Measurements from ENCODE around the gene CGNL1.

CGNL1 gene

DNA sequence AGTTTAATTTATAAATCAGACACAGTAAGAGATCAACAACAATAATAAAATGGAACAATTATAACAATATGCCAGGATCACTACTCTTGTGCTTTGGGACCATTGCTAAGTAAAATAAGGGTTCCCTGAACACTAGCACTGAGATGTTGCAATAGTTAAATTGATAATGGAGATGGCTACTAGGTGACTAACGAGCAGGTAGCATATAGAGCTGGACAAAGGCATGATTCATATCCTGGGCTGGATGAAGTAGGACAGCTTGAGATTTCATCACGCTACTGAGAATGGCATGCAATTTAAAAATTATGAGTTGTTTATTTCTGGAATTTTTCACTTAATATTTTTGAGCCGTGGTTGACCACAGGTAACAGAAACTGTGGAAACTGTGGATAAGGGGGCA lies 194.7 kb downstream of the CGNL1 start:
- Histone ChIP-seq H3K36me3 (ENCODE audit: insufficient read depth, low read length) (no peaks in the 10 kb centered on the region), H3K9me3 (replicated peaks; ENCODE audit: low read length) (no peaks in the 10 kb centered on the region), H3K27me3 (ENCODE audit: control insufficient read depth, insufficient read depth, low read length) (no peaks in the 10 kb centered on the region), H3K4me2 (ENCODE audit: low read length) (no peak overlapping the region), H3K4me3 (ENCODE audit: low read length) (no peak overlapping the region), H3K4me1 (ENCODE audit: control insufficient read depth, insufficient read depth, low read length) (peaks cover 10% of the 10 kb centered on the region), H3K9ac (ENCODE audit: low read depth, low read length) (no peak overlapping the region)

DNA sequence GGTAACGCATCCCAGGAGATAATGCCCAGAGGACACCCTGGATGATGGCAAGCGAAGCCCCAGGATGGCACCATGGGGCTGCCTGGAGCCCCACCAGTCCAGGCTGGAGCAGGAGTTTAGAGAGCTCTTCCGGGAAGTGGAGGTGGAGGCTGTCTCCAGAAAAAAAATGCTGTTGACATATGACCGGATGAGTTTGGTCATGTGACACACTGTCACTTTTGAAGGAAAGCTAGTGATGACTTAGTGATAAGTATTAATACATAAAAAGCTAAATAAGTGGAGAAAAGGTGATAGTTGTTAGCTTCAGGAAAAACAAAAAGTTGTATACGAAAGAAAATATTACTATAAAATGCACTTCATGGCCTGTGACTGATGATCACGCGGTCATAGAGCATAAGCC lies 195.4 kb downstream of the CGNL1 start:
- Histone ChIP-seq H3K4me1 (ENCODE audit: control insufficient read depth, insufficient read depth, low read length) (peaks cover 10% of the 10 kb centered on the region), H3K4me2 (ENCODE audit: low read length) (no peak overlapping the region), H3K27me3 (ENCODE audit: control insufficient read depth, insufficient read depth, low read length) (no peaks in the 10 kb centered on the region), H3K9ac (ENCODE audit: low read depth, low read length) (no peak overlapping the region), H3K9me3 (replicated peaks; ENCODE audit: low read length) (no peaks in the 10 kb centered on the region), H3K4me3 (ENCODE audit: low read length) (no peak overlapping the region), H3K36me3 (ENCODE audit: insufficient read depth, low read length) (no peaks in the 10 kb centered on the region)

DNA sequence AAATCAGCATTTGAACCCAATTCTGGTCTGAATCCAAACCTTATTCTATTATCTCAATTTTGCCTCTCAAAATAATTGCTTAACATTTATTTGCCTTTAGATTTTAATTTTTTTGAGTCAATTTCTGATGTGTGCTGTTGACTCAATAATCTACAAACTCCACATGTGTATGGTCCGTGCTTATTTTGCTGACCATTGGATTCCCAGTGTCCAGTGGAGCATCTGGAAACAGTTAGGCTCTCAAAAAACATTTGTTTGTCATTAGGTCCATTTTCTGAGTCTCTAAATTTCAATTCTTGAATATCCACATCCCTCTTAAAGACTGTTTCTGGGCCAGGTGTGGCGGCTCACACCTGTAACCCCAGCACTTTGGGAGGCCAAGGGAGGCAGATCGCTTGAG lies 196.2 kb downstream of the CGNL1 start:
- H3K4me3 ChIP-seq (ENCODE audit: low read length), result no peak overlapping the region
- H3K9me3 ChIP-seq (replicated peaks; ENCODE audit: low read length), result no peaks in the 10 kb centered on the region
- no peaks in the 10 kb centered on the region for H3K36me3 ChIP-seq (ENCODE audit: insufficient read depth, low read length)
- H3K27me3 ChIP-seq (ENCODE audit: control insufficient read depth, insufficient read depth, low read length), result peaks cover 7% of the 10 kb centered on the region
- H3K4me2 ChIP-seq (ENCODE audit: low read length), result no peak overlapping the region
- H3K4me1 ChIP-seq (ENCODE audit: control insufficient read depth, insufficient read depth, low read length), result peaks cover 10% of the 10 kb centered on the region
- H3K9ac ChIP-seq (ENCODE audit: low read depth, low read length), result no peak overlapping the region

DNA sequence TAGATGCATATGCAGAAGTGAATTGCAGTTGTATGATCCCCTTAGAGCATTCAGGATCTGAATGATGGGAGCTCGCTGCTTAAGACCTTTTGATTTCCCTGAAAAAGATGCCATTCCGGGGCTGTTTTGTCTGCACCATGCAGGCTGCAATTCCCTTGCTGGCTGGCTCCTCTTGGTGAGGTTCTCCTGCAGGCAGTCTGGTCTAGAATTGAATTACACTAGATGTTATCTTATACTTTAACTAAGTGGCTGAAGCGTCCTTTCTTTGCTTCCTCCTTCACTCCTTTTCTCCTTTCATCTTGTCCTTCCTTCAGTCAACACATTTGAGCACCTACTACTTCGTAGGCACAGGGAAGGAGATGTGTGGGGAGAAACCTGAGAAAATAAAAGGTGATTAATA lies 196.8 kb downstream of the CGNL1 start:
- Histone ChIP-seq H3K4me2 (ENCODE audit: low read length) (no peak overlapping the region), H3K4me1 (ENCODE audit: control insufficient read depth, insufficient read depth, low read length) (peaks cover 10% of the 10 kb centered on the region), H3K27me3 (ENCODE audit: control insufficient read depth, insufficient read depth, low read length) (peaks cover 13% of the 10 kb centered on the region), H3K9me3 (replicated peaks; ENCODE audit: low read length) (no peaks in the 10 kb centered on the region), H3K9ac (ENCODE audit: low read depth, low read length) (no peak overlapping the region), H3K36me3 (ENCODE audit: insufficient read depth, low read length) (no peaks in the 10 kb centered on the region), H3K4me3 (ENCODE audit: low read length) (no peak overlapping the region)

DNA sequence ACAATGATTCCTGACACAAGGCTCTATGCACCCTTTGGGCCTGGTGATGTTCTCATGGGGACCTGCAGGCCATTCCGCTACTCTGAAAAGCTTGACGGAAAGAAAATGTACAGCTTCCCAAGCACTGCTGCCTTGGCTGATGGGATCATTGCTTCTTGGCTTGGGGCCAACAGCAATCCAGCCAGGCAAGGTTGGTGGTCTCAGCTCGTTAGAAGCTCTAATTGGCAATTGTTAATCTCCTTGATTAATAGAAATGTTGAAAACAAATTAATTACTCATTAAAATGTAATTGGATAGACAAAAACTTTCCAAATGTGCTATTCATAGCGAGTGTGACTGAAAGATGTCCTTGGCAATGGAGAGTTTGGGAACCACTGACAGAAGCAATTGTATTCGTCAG lies 199.1 kb downstream of the CGNL1 start:
- Histone ChIP-seq H3K4me3 (ENCODE audit: low read length) (no peak overlapping the region), H3K4me1 (ENCODE audit: control insufficient read depth, insufficient read depth, low read length) (peaks cover 10% of the 10 kb centered on the region), H3K36me3 (ENCODE audit: insufficient read depth, low read length) (no peaks in the 10 kb centered on the region), H3K27me3 (ENCODE audit: control insufficient read depth, insufficient read depth, low read length) (peaks cover 33% of the 10 kb centered on the region), H3K9ac (ENCODE audit: low read depth, low read length) (no peak overlapping the region), H3K4me2 (ENCODE audit: low read length) (no peak overlapping the region), H3K9me3 (replicated peaks; ENCODE audit: low read length) (no peaks in the 10 kb centered on the region)

DNA sequence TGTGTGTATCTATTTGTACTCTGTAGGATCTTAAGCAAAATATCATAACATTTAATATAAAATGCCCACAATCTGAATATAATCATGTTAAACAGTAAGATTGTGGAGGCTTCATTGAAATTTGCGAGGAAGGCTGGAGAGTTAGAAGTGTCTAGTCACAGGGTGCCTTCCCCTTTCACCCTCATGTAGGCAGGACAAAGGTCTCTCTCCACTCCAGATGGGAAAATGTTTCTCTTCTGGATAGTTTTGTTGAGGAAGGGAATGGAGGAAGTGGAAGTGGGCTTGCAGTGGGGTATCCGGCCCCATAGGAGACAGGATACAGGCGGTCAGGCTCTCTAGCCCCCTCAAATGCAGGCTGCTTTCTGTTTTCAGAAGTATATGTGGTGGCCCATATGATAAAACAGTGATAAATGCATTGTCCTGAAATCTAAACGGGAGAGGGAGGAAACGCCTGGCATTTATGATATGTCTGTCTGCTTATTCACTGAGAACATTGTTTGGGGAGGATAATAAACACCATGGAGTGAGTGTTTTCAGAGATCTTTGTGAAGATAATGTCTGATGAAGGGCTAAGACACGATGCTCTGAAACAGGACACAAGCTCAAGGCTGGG lies 202.1 kb downstream of the CGNL1 start:
- no peaks in the 10 kb centered on the region for H3K4me1 ChIP-seq (ENCODE audit: control insufficient read depth, insufficient read depth, low read length)
- H3K4me2 ChIP-seq (ENCODE audit: low read length), result no peak overlapping the region
- peaks cover 59% of the 10 kb centered on the region for H3K27me3 ChIP-seq (ENCODE audit: control insufficient read depth, insufficient read depth, low read length)
- H3K9ac ChIP-seq (ENCODE audit: low read depth, low read length), result no peak overlapping the region
- peaks cover 6% of the 10 kb centered on the region for H3K9me3 ChIP-seq (replicated peaks; ENCODE audit: low read length)
- no peak overlapping the region for H3K4me3 ChIP-seq (ENCODE audit: low read length)
- no peaks in the 10 kb centered on the region for H3K36me3 ChIP-seq (ENCODE audit: insufficient read depth, low read length)

DNA sequence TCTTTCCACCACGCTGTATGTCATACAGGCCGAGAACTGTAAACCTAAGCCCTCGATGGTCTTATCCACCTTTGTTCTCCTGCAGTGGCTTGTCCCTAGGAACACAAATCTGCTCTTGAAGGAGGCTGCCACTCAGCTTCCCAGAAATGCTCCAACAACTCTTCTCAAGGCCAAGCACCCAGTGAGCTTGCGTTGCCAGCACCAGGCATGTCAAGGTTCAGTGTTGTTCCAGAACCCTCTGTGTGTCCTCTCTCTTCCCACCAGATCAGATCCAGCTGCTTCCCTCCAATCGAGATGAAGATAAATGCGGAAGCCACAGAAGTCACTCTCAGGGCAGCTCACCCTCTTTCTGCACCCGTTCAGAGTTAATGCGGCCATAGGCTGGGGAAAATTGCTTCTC lies 204.1 kb downstream of the CGNL1 start:
- H3K4me1 ChIP-seq (ENCODE audit: control insufficient read depth, insufficient read depth, low read length), result no peaks in the 10 kb centered on the region
- peaks cover 59% of the 10 kb centered on the region for H3K27me3 ChIP-seq (ENCODE audit: control insufficient read depth, insufficient read depth, low read length)
- H3K4me3 ChIP-seq (ENCODE audit: low read length), result no peak overlapping the region
- H3K9me3 ChIP-seq (replicated peaks; ENCODE audit: low read length), result peaks cover 6% of the 10 kb centered on the region
- H3K9ac ChIP-seq (ENCODE audit: low read depth, low read length), result no peak overlapping the region
- H3K4me2 ChIP-seq (ENCODE audit: low read length), result no peak overlapping the region
- H3K36me3 ChIP-seq (ENCODE audit: insufficient read depth, low read length), result no peaks in the 10 kb centered on the region

DNA sequence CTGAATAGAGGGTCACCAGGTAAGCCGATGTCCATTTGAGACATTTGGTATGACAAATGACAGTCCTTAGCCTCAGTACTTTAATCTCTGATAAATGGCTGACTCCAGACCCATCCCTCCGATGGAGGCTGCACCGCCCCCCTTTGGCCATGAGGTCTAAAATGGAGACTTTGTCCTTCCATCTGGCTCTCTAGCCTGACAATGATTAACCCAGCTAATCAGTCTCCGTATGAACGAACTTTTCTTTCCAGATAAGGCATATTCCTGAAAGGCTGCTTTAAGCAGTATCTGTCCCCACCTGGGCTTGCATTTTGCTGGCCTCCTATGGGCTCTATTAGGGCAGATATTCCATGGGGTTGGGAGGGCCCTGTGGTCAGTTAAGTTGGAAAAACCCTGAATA lies 204.6 kb downstream of the CGNL1 start:
- H3K36me3 ChIP-seq (ENCODE audit: insufficient read depth, low read length), result no peaks in the 10 kb centered on the region
- H3K9me3 ChIP-seq (replicated peaks; ENCODE audit: low read length), result peaks cover 6% of the 10 kb centered on the region
- no peak overlapping the region for H3K4me3 ChIP-seq (ENCODE audit: low read length)
- H3K4me2 ChIP-seq (ENCODE audit: low read length), result no peak overlapping the region
- peaks cover 59% of the 10 kb centered on the region for H3K27me3 ChIP-seq (ENCODE audit: control insufficient read depth, insufficient read depth, low read length)
- H3K9ac ChIP-seq (ENCODE audit: low read depth, low read length), result no peak overlapping the region
- H3K4me1 ChIP-seq (ENCODE audit: control insufficient read depth, insufficient read depth, low read length), result no peaks in the 10 kb centered on the region

DNA sequence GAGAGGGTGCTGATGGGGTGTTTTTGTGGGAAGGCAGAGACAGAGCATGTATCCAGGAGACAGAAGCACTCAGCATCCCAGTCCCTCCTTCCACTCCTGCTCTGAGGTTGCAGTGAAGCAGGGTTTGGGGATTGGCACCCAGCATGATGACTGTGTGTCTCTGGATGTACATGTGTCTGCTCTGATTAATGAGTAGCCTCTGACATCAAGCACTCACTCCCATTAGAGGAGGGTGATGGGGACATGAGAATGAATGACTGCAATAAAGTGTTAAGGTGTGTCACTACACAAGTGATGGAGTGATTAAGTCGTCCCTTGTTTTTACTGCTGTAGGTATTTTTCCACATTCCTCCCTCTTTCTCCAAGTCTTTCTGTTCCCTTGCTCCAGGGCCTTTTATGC lies 205.8 kb downstream of the CGNL1 start:
- H3K27me3 ChIP-seq (ENCODE audit: control insufficient read depth, insufficient read depth, low read length), result peaks cover 56% of the 10 kb centered on the region
- peaks cover 2% of the 10 kb centered on the region for H3K4me1 ChIP-seq (ENCODE audit: control insufficient read depth, insufficient read depth, low read length)
- peaks cover 6% of the 10 kb centered on the region for H3K9me3 ChIP-seq (replicated peaks; ENCODE audit: low read length)
- H3K4me2 ChIP-seq (ENCODE audit: low read length), result no peak overlapping the region
- no peak overlapping the region for H3K9ac ChIP-seq (ENCODE audit: low read depth, low read length)
- H3K4me3 ChIP-seq (ENCODE audit: low read length), result no peak overlapping the region
- no peaks in the 10 kb centered on the region for H3K36me3 ChIP-seq (ENCODE audit: insufficient read depth, low read length)

DNA sequence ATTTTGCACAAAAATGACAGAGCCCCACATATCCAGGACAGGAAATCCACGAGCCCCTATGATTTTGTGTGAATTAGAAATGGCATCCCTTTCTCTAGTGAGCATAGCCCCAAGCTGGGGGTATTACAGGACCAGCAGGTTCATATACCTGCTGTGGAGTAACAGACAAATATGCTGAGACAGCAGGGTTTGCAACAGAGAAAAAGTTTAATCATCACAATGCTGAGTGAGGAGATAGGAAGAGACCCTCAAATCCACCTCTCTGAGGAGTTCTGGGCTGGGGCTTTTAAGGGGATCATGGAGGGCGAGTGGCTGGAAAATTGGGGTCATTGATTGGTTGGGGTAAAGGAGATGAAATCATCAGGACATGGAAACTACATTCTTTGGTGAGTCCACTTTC lies 207.0 kb downstream of the CGNL1 start:
- H3K4me3 ChIP-seq (ENCODE audit: low read length), result no peak overlapping the region
- H3K9me3 ChIP-seq (replicated peaks; ENCODE audit: low read length), result peaks cover 6% of the 10 kb centered on the region
- peaks cover 4% of the 10 kb centered on the region for H3K4me1 ChIP-seq (ENCODE audit: control insufficient read depth, insufficient read depth, low read length)
- H3K36me3 ChIP-seq (ENCODE audit: insufficient read depth, low read length), result no peaks in the 10 kb centered on the region
- peaks cover 44% of the 10 kb centered on the region for H3K27me3 ChIP-seq (ENCODE audit: control insufficient read depth, insufficient read depth, low read length)
- no peak overlapping the region for H3K4me2 ChIP-seq (ENCODE audit: low read length)
- H3K9ac ChIP-seq (ENCODE audit: low read depth, low read length), result no peak overlapping the region

DNA sequence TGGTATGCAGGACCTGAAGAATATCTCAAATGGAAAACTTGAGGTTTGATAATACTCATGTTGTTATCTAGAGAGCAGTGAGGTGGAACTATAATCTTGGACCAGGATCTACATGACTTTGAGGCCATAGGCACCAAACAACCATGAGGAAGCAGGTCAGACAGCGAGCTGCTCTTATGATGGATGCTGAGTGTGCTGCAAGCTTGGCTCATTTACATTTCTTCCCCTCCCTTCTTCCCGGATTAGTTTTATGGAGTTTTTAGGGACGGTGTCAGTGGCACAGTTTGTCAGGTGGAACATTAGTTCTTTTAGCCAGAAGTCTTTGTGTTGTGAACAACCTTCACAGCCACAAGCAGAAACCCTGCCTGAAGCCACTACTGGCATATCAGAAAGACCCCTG lies 207.4 kb downstream of the CGNL1 start:
- Histone ChIP-seq H3K4me1 (ENCODE audit: control insufficient read depth, insufficient read depth, low read length) (peaks cover 8% of the 10 kb centered on the region), H3K36me3 (ENCODE audit: insufficient read depth, low read length) (no peaks in the 10 kb centered on the region), H3K9me3 (replicated peaks; ENCODE audit: low read length) (peaks cover 6% of the 10 kb centered on the region), H3K27me3 (ENCODE audit: control insufficient read depth, insufficient read depth, low read length) (peaks cover 39% of the 10 kb centered on the region), H3K9ac (ENCODE audit: low read depth, low read length) (no peak overlapping the region), H3K4me3 (ENCODE audit: low read length) (no peak overlapping the region), H3K4me2 (ENCODE audit: low read length) (no peak overlapping the region)

DNA sequence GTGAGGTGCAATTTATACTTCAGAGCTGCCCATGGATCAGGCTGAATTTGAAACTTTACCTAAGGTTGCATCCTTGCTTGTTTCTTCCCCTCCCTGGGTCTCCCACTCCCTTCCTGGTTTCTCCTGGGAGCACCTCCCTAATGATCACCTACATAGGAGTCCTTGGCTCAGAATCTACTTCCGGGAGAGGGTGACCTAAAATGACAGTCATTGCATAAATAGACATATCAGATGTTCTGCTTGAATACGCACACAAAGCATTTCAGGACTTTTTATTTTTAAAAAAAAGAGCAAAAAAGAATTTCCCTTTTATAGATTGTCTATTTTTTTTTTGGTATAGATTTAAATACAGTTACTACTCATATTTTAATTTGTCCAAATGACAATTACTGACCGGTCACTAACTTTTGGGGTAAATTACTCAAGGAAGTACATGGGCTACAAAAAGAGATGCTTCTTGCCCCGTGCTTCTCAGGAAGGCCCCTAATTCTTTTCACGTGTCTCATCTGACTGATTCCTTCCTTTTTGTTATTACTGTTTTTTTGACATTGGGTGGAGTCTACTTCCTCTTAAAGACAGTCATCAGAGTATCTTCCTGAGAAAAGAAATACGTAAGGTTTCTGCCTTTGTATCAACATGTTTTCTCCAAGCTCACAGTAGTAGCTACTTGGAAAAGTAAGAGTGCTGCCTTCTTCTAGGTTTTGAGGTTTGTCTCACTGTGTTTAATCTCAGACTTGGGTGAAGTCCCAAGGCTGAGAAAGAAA lies 210.5 kb downstream of the CGNL1 start:
- Histone ChIP-seq H3K4me3 (ENCODE audit: low read length) (no peak overlapping the region), H3K36me3 (ENCODE audit: insufficient read depth, low read length) (no peaks in the 10 kb centered on the region), H3K4me1 (ENCODE audit: control insufficient read depth, insufficient read depth, low read length) (peaks cover 14% of the 10 kb centered on the region), H3K9ac (ENCODE audit: low read depth, low read length) (no peak overlapping the region), H3K9me3 (replicated peaks; ENCODE audit: low read length) (peaks cover 6% of the 10 kb centered on the region), H3K4me2 (ENCODE audit: low read length) (no peak overlapping the region), H3K27me3 (ENCODE audit: control insufficient read depth, insufficient read depth, low read length) (peaks cover 22% of the 10 kb centered on the region)
